ENCODE data around the gene CEP112. TPM values are rescaled to one million over a fixed set of nuclear protein-coding genes. Genes with fewer than 3 reads are reported as not detected.

Gene CEP112
- total RNA-seq, 4 donors from 2014 or later, result 18.9 to 51.8 (median 29.6) TPM

DNA sequence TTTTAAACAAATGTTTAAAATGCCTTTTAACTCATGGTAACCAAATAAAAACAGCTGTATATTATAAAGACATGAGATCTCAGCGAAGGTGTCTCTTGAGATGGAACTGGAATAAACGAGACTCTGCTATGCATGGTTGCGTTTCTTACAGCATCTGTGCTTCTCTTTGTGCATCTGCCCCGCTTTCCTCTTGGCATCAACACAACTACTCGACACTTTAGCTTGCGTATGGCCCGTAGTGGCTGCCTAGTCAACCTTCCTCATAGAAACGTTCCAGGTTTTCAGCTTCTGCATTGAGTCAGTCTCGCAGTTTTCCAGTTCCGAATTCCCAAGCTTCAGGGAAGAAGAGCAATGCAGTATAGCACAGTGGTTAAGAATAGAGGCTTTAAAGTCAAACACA lies 214.9 kb downstream of the CEP112 start:
- no peak for TF ChIP-seq CTCF (IDR thresholded peaks at IDR 0.05; ENCODE audit: low read depth)

- TF ChIP-seq CTCF (IDR thresholded peaks at IDR 0.05; ENCODE audit: low read depth), result no peak
Measured at GRCh38 chr17:65975878-65976277, 216.1 kb downstream of the CEP112 start.

DNA sequence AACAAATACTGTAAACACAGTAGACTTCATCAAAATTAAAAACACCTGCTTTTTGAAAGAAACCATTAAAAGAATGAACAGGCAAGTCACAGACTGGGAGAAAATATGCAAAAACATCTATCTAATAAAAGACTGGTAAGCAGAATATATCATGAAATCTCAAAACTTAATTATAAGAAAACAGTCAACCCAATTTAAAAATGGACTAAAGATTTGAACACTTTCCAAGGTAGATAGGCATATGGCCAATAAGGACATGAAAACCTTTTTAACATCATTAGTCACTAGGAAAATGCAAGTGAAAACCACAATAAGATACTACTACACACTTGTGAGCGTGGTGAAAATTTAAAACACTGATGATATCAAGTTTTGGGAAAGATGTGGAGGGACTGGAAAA lies 218.7 kb downstream of the CEP112 start:
- TF ChIP-seq CTCF (IDR thresholded peaks at IDR 0.05; ENCODE audit: low read depth), result no peak

- no peak for TF ChIP-seq CTCF (IDR thresholded peaks at IDR 0.05; ENCODE audit: low read depth)
Measured at GRCh38 chr17:65967372-65967771, 224.6 kb downstream of the CEP112 start.

DNA sequence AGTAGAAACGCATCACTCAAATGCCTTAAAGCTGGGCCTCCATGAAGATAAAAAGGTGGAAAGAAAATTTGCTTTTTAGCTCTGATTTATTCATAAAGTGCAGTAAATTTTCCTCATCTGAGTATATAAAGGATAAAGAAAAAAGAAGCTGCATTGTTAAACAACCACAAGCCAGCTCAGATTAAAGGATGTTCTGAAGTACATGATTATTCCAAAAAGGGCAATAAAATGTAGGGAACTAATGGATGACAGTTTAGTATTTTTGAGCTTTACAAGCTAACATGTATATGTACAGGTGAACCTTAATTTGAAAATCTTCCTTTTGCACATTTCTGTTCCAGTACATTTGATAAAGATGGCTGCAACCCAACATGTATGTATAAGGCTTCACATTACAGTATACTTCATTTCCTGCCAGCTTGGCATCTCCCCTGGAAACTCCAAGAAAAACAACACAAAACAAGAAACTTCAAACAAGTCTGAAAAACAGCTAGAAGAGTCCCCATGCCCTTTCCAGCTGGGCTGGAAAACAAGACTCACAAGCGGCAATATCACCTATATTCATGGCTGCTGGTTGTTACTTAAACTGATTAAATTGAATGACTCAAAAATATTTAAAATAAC lies 225.7 kb downstream of the CEP112 start:
- TF ChIP-seq CTCF (IDR thresholded peaks at IDR 0.05; ENCODE audit: low read depth), result no peak

GRCh38 chr17:65963179-65963578 lies 228.8 kb downstream of the CEP112 start:
- no peak for TF ChIP-seq CTCF (IDR thresholded peaks at IDR 0.05; ENCODE audit: low read depth)

GRCh38 chr17:65959630-65960029 lies 232.3 kb downstream of the CEP112 start:
- TF ChIP-seq CTCF (IDR thresholded peaks at IDR 0.05; ENCODE audit: low read depth), result no peak
